HG02852 (cell line): ENCODE data around the gene FAM222A.

Experiments
- ATAC-seq: cut with Tn5 transposase; IDR thresholded peaks from one replicate; pipeline ENCODE4 v1.9.1; 2021; ENCODE audit warnings: mild to moderate bottlenecking, moderate library complexity; ENCODE audit not compliant: unreplicated experiment

The FAM222A gene

GRCh38 chr12:109710747-109711595 is 2.7 kb upstream of the FAM222A start:
- ATAC-seq = no peak

- no peak for ATAC-seq
Observed at GRCh38 chr12:109711596-109712461, 1.8 kb upstream of the FAM222A start.

- ATAC-seq = peak; percentile 25
Observed at GRCh38 chr12:109714141-109714912, 702 bp downstream of the FAM222A start.

- no peak for ATAC-seq
Observed at GRCh38 chr12:109714913-109715244, 1.3 kb downstream of the FAM222A start.

- ATAC-seq = no peak
Observed at GRCh38 chr12:109715310-109716091, 1.9 kb downstream of the FAM222A start.

GRCh38 chr12:109716092-109716479 is 2.5 kb downstream of the FAM222A start:
- ATAC-seq = no peak

GRCh38 chr12:109716512-109717389 is 3.1 kb downstream of the FAM222A start:
- no peak for ATAC-seq

- ATAC-seq = no peak
Observed at GRCh38 chr12:109717390-109718357, 4.0 kb downstream of the FAM222A start.

GRCh38 chr12:109718390-109718789 is 4.8 kb downstream of the FAM222A start:
- no peak for ATAC-seq

GRCh38 chr12:109719123-109720022 is 5.7 kb downstream of the FAM222A start:
- ATAC-seq = no peak

- ATAC-seq = no peak
Observed at GRCh38 chr12:109720152-109720856, 6.7 kb downstream of the FAM222A start.

- ATAC-seq = no peak
Observed at GRCh38 chr12:109720857-109721189, 7.2 kb downstream of the FAM222A start.

- ATAC-seq = no peak
Observed at GRCh38 chr12:109721276-109721675, 7.7 kb downstream of the FAM222A start.

- no peak for ATAC-seq
Observed at GRCh38 chr12:109722022-109722720, 8.5 kb downstream of the FAM222A start.

- no peak for ATAC-seq
Observed at GRCh38 chr12:109722721-109723094, 9.1 kb downstream of the FAM222A start.

- no peak for ATAC-seq
Observed at GRCh38 chr12:109723311-109723881, 9.8 kb downstream of the FAM222A start.
